Neural progenitor cell (in vitro differentiated cells): ENCODE measurements around the gene YARS1.

Experiments used
- EZH2 ChIP-seq: fragments of 200-600 bp; sonication (generic); IDR thresholded peaks from 2 replicates; pipeline ENCODE4 v1.6.1; 2017; ENCODE audit warnings: antibody characterized with exemption, mild to moderate bottlenecking, moderate library complexity
- TF ChIP-seq, protein P1 (sequence below): fragments of 200-600 bp; sonication (generic); IDR thresholded peaks from 2 replicates; pipeline ENCODE4 v1.5.1; 2017; ENCODE audit warnings: antibody characterized with exemption, mild to moderate bottlenecking

DNA sequence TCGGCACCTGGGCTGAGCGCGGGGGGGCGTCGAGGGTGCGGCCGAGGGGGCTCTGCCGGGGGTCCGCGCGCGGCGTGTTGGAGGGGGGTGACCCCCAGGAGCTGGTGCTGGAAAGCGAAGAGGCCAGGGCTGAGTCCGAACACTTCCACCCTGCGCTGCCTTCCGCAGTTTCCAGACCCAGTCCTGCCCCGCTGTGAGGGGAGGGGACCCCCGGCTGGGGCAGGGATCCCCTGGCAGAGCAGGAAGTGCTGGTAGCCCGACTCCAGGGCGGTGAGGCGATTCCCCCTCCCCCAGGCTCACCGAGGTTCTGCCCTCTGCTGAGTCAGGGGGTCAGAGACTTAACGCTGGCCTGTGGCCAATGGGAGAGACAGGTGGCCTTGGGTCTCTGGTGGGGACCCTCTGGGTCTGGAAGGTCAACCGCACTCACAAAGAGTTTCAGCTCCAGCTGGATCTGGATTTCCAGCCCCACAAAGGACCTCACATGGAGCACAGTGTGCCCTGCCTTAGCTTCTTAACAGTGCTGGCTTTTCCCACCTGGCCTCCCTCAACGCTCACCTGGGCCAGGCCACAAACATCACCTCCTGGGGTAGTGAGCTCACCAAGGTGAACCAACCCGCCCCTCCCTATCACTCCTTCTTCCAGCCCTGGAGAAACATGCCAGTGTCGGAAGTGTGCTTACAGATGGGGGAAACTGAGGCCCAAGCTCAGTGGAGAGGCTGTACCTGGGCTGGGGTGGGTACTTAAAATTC is 74.8 kb downstream of the YARS1 start:
- TF ChIP-seq, protein P1, sequence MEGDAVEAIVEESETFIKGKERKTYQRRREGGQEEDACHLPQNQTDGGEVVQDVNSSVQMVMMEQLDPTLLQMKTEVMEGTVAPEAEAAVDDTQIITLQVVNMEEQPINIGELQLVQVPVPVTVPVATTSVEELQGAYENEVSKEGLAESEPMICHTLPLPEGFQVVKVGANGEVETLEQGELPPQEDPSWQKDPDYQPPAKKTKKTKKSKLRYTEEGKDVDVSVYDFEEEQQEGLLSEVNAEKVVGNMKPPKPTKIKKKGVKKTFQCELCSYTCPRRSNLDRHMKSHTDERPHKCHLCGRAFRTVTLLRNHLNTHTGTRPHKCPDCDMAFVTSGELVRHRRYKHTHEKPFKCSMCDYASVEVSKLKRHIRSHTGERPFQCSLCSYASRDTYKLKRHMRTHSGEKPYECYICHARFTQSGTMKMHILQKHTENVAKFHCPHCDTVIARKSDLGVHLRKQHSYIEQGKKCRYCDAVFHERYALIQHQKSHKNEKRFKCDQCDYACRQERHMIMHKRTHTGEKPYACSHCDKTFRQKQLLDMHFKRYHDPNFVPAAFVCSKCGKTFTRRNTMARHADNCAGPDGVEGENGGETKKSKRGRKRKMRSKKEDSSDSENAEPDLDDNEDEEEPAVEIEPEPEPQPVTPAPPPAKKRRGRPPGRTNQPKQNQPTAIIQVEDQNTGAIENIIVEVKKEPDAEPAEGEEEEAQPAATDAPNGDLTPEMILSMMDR = no peak
- no peak for TF ChIP-seq EZH2
